Measurements from ENCODE around the gene WTIP.
"Not testable (repeated sequence)": the region's sequence is repeated elsewhere in the genome, so short reads cannot be mapped to it uniquely, and the experiment has no call there.

The WTIP gene

GRCh38 chr19:34508540-34508939, 27.0 kb downstream of the WTIP start:
- DNase-seq (ENCODE audit: low read depth in 2 of 2) = no peak
- H3K4me3 ChIP-seq (replicated peaks in 1 of 2; ENCODE audit: low read depth in 2 of 2, low read length in 2 of 2) = no peak overlapping the region
- TF ChIP-seq CTCF (IDR thresholded peaks at IDR 0.05; ENCODE audit: low read depth, low read length) = no peak

- not testable (repeated sequence) for H3K4me3 ChIP-seq (replicated peaks in 1 of 2; ENCODE audit: low read depth in 2 of 2, low read length in 2 of 2); DNase-seq (ENCODE audit: low read depth in 2 of 2)
These were observed 29.3 kb downstream of the WTIP start for GRCh38 chr19:34510904-34511303.

GRCh38 chr19:34512254-34512822, 30.8 kb downstream of the WTIP start:
- DNase-seq (ENCODE audit: low read depth in 2 of 2) = no peak
- no peak overlapping the region for H3K4me3 ChIP-seq (replicated peaks in 1 of 2; ENCODE audit: low read depth in 2 of 2, low read length in 2 of 2)
- TF ChIP-seq CTCF (IDR thresholded peaks at IDR 0.05; ENCODE audit: low read depth, low read length) = no peak

GRCh38 chr19:34513767-34514166, 32.2 kb downstream of the WTIP start:
- no peak for TF ChIP-seq CTCF (IDR thresholded peaks at IDR 0.05; ENCODE audit: low read depth, low read length)
- no peak overlapping the region for H3K4me3 ChIP-seq (replicated peaks in 1 of 2; ENCODE audit: low read depth in 2 of 2, low read length in 2 of 2)
- no peak for DNase-seq (ENCODE audit: low read depth in 2 of 2)

GRCh38 chr19:34519602-34520001, 38.0 kb downstream of the WTIP start:
- no peak for DNase-seq (ENCODE audit: low read depth in 2 of 2)
- no peak overlapping the region for H3K4me3 ChIP-seq (replicated peaks in 1 of 2; ENCODE audit: low read depth in 2 of 2, low read length in 2 of 2)
- TF ChIP-seq CTCF (IDR thresholded peaks at IDR 0.05; ENCODE audit: low read depth, low read length) = no peak

- H3K4me3 ChIP-seq (replicated peaks in 1 of 2; ENCODE audit: low read depth in 2 of 2, low read length in 2 of 2) = no peak overlapping the region
- DNase-seq (ENCODE audit: low read depth in 2 of 2) = no peak
- no peak for TF ChIP-seq CTCF (IDR thresholded peaks at IDR 0.05; ENCODE audit: low read depth, low read length)
These were observed 41.9 kb downstream of the WTIP start for GRCh38 chr19:34523408-34523807.

GRCh38 chr19:34525001-34525400, 43.4 kb downstream of the WTIP start:
- TF ChIP-seq CTCF (IDR thresholded peaks at IDR 0.05; ENCODE audit: low read depth, low read length) = no peak
- no peak overlapping the region for H3K4me3 ChIP-seq (replicated peaks in 1 of 2; ENCODE audit: low read depth in 2 of 2, low read length in 2 of 2)
- no peak for DNase-seq (ENCODE audit: low read depth in 2 of 2)
